ENCODE data around the gene ETFRF1. TPM values are rescaled to one million over a fixed set of nuclear protein-coding genes. Genes with fewer than 3 reads are reported as not detected.

ETFRF1 gene
- polyA plus RNA-seq, 1 donor from 2014 or later: 81.8 TPM

- no peak overlapping the region for H2AFZ ChIP-seq (ENCODE audit: low read depth, low read length)
- no peak overlapping the region for H3K4me3 ChIP-seq (ENCODE audit: low read length)
- no peaks in the 10 kb centered on the region for H3K27me3 ChIP-seq (ENCODE audit: insufficient read depth, low read depth, low read length)
- no peak for TF ChIP-seq SMC3 (conservative IDR thresholded peaks at IDR 0.05; ENCODE audit: poor library complexity)
- H3K79me2 ChIP-seq (replicated peaks; ENCODE audit: insufficient read depth, low read length): no peaks in the 10 kb centered on the region
- H3K36me3 ChIP-seq (ENCODE audit: insufficient read depth, low read length): no peaks in the 10 kb centered on the region
- H3K4me2 ChIP-seq (ENCODE audit: low read length): no peak overlapping the region
- H3K9ac ChIP-seq (ENCODE audit: low read length): no peak overlapping the region
- no peak overlapping the region for H3K27ac ChIP-seq (ENCODE audit: low read length)
- no peaks in the 10 kb centered on the region for H4K20me1 ChIP-seq (ENCODE audit: insufficient read depth)
- no peaks in the 10 kb centered on the region for H3K9me2 ChIP-seq (ENCODE audit: insufficient read depth, low read length)
- no peaks in the 10 kb centered on the region for H3F3A ChIP-seq (ENCODE audit: insufficient read depth, low read length, poor library complexity, severe bottlenecking)
- H3K9me3 ChIP-seq (ENCODE audit: low read length): no peaks in the 10 kb centered on the region
Observed at GRCh38 chr12:25197608-25198007, 2.6 kb downstream of the ETFRF1 start.

GRCh38 chr12:25200703-25201102 lies 5.7 kb downstream of the ETFRF1 start:
- Histone ChIP-seq H3K9me2 (ENCODE audit: insufficient read depth, low read length) (no peaks in the 10 kb centered on the region), H4K20me1 (ENCODE audit: insufficient read depth) (no peaks in the 10 kb centered on the region), H2AFZ (ENCODE audit: low read depth, low read length) (no peak overlapping the region), H3K27ac (ENCODE audit: low read length) (no peak overlapping the region), H3K4me3 (ENCODE audit: low read length) (no peak overlapping the region), H3K9ac (ENCODE audit: low read length) (no peak overlapping the region), H3K4me2 (ENCODE audit: low read length) (no peak overlapping the region), H3F3A (ENCODE audit: insufficient read depth, low read length, poor library complexity, severe bottlenecking) (no peaks in the 10 kb centered on the region), H3K27me3 (ENCODE audit: insufficient read depth, low read depth, low read length) (no peaks in the 10 kb centered on the region), H3K36me3 (ENCODE audit: insufficient read depth, low read length) (no peaks in the 10 kb centered on the region), H3K79me2 (replicated peaks; ENCODE audit: insufficient read depth, low read length) (no peaks in the 10 kb centered on the region), H3K9me3 (ENCODE audit: low read length) (no peaks in the 10 kb centered on the region)
- TF ChIP-seq SMC3 (conservative IDR thresholded peaks at IDR 0.05; ENCODE audit: poor library complexity) (no peak), EZH2 (IDR thresholded peaks at IDR 0.05; ENCODE audit: borderline replicate concordance, insufficient read depth, low read length, poor library complexity, severe bottlenecking) (no peak), RAD21 (conservative IDR thresholded peaks at IDR 0.05) (no peak), POLR2AphosphoS5 (IDR thresholded peaks at IDR 0.05) (no peak), MXI1 (conservative IDR thresholded peaks at IDR 0.05; ENCODE audit: poor library complexity, severe bottlenecking) (no peak), CTCF (IDR thresholded peaks at IDR 0.05; ENCODE audit: poor library complexity, severe bottlenecking) (no peak), TAF1 (IDR thresholded peaks at IDR 0.05; ENCODE audit: low read depth) (no peak), REST (IDR thresholded peaks at IDR 0.05; ENCODE audit: borderline replicate concordance) (no peak), EP300 (conservative IDR thresholded peaks at IDR 0.05; ENCODE audit: poor library complexity, severe bottlenecking) (no peak)

- H3K79me2 ChIP-seq (replicated peaks; ENCODE audit: insufficient read depth, low read length): no peaks in the 10 kb centered on the region
- TF ChIP-seq MXI1 (conservative IDR thresholded peaks at IDR 0.05; ENCODE audit: poor library complexity, severe bottlenecking) (no peak), EZH2 (IDR thresholded peaks at IDR 0.05; ENCODE audit: borderline replicate concordance, insufficient read depth, low read length, poor library complexity, severe bottlenecking) (no peak), RAD21 (conservative IDR thresholded peaks at IDR 0.05) (no peak), TAF1 (IDR thresholded peaks at IDR 0.05; ENCODE audit: low read depth) (no peak), POLR2AphosphoS5 (IDR thresholded peaks at IDR 0.05) (no peak), REST (IDR thresholded peaks at IDR 0.05; ENCODE audit: borderline replicate concordance) (no peak), SMC3 (conservative IDR thresholded peaks at IDR 0.05; ENCODE audit: poor library complexity) (no peak), CTCF (IDR thresholded peaks at IDR 0.05; ENCODE audit: poor library complexity, severe bottlenecking) (no peak), EP300 (conservative IDR thresholded peaks at IDR 0.05; ENCODE audit: poor library complexity, severe bottlenecking) (no peak)
Observed at GRCh38 chr12:25202137-25202536, 7.1 kb downstream of the ETFRF1 start.

More at GRCh38 chr12:25202137-25202536, 7.1 kb downstream of the ETFRF1 start:
- H2AFZ ChIP-seq (ENCODE audit: low read depth, low read length): no peak overlapping the region
- H3K9ac ChIP-seq (ENCODE audit: low read length): no peak overlapping the region
- H4K20me1 ChIP-seq (ENCODE audit: insufficient read depth): no peaks in the 10 kb centered on the region
- H3K9me2 ChIP-seq (ENCODE audit: insufficient read depth, low read length): no peaks in the 10 kb centered on the region
- no peak overlapping the region for H3K4me3 ChIP-seq (ENCODE audit: low read length)
- H3K27me3 ChIP-seq (ENCODE audit: insufficient read depth, low read depth, low read length): no peaks in the 10 kb centered on the region
- no peaks in the 10 kb centered on the region for H3K36me3 ChIP-seq (ENCODE audit: insufficient read depth, low read length)
- no peak overlapping the region for H3K27ac ChIP-seq (ENCODE audit: low read length)
- H3F3A ChIP-seq (ENCODE audit: insufficient read depth, low read length, poor library complexity, severe bottlenecking): no peaks in the 10 kb centered on the region
- no peak overlapping the region for H3K4me2 ChIP-seq (ENCODE audit: low read length)
- H3K9me3 ChIP-seq (ENCODE audit: low read length): no peaks in the 10 kb centered on the region

All from neural cell (in vitro differentiated cells).